Activated naive CD8-positive, alpha-beta T cell treated with anti-CD3 and anti-CD28 coated beads, Interleukin-2, amount 50 U/mL, for 24 hours (primary cell): ENCODE results near the gene ZGPAT.

Source experiments
- ATAC-seq: fragments of 150-1000 bp; cut with Tn5 transposase; one replicate; pipeline ENCODE4 v1.10.0; 2021
- DNase-seq: peaks from one replicate; pipeline ENCODE4 v3.0.0; 2021
- H3K27ac Mint-ChIP-seq: one replicate; pipeline ENCODE4 v1.8.0; 2021; ENCODE audit warnings: mild to moderate bottlenecking, mixed read lengths
- H3K27me3 Mint-ChIP-seq: one replicate; pipeline ENCODE4 v1.8.0; 2021; ENCODE audit warnings: mixed read lengths
- H3K36me3 Mint-ChIP-seq: one replicate; pipeline ENCODE4 v1.8.0; 2021; ENCODE audit warnings: low read depth, mixed read lengths
- H3K4me1 Mint-ChIP-seq: one replicate; pipeline ENCODE4 v1.8.0; 2021; ENCODE audit warnings: mixed read lengths
- H3K4me3 Mint-ChIP-seq: one replicate; pipeline ENCODE4 v1.8.0; 2021; ENCODE audit warnings: mild to moderate bottlenecking, moderate library complexity, mixed read lengths
- H3K9me3 Mint-ChIP-seq: one replicate; pipeline ENCODE4 v1.8.0; 2021; ENCODE audit warnings: mixed read lengths

ZGPAT gene

DNA sequence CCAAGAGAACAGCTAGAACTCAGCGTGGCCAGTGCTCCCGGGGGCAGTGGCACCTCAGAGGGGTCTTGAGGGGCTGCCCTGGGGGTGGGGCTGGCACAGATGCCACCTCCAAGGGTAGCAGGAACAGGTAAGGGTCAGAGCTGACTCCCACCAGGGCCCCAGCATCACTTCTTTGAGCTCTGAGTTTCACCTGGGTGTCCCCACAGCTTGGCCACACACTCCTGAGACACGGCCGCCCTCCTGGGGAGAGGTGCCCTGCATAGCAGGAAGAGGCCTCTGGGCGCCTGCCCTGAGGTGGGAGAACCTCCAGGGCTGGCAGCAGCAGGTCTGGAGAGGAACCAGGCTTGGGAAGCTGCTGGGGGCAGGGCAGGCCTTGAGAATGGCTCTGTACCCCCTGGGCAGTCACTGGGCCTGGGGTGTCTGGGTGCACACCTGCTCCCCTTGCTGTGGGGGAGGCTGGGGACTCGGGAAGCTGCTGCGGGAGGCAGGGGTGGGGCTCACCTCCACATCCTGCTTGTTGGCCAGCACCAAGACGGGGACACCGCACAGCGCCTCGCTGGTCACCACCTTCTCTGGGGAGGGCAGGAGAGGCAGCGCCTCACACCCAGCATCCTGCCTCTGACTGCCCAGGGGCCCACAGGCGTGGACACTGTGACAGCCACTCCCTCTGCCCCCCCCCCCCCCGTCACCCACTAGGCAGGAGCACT is 6.4 kb upstream of the ZGPAT start:
- no peak for ATAC-seq
- no peak for DNase-seq
- Mint-ChIP-seq H3K9me3 (no peaks in the 10 kb centered on the region), H3K36me3 (peaks cover 12% of the 10 kb centered on the region), H3K4me1 (peaks cover 35% of the 10 kb centered on the region), H3K27ac (no peak overlapping the region), H3K4me3 (no peak overlapping the region), H3K27me3 (no peaks in the 10 kb centered on the region)

DNA sequence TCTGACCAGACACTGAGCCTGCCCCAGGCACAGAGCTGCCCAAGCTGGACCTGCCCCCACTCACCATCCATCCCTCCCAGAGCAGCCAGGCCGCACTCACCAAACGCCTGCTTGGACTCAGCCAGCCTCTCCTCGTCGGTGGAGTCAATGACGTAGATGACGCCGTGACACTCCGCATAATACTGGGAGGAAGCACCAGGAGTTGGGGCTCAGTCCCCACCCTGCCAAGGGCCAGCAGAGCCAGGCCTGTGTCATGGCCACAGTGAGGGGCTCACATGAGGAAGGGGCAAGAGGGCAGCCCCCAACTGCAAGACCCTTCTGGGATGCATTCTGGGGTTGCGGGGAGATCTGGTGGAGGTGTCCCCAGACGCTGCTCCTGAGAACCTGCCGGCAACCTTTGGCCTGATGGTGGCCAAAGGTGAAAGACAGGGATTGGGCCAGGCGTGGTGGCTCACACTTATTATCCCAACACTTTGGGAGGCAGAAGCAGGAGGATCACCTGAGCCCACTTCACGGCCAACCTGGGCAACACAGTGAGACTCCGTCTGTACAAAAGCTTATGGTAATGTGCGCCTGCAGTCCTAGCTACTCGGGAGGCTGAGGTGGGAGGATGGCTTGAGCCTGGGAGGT is 5.7 kb upstream of the ZGPAT start:
- Mint-ChIP-seq H3K36me3 (peaks cover 16% of the 10 kb centered on the region), H3K27me3 (no peaks in the 10 kb centered on the region), H3K27ac (no peak overlapping the region), H3K4me3 (no peak overlapping the region), H3K4me1 (peaks cover 38% of the 10 kb centered on the region), H3K9me3 (no peaks in the 10 kb centered on the region)
- ATAC-seq, result no peak
- DNase-seq, result no peak

DNA sequence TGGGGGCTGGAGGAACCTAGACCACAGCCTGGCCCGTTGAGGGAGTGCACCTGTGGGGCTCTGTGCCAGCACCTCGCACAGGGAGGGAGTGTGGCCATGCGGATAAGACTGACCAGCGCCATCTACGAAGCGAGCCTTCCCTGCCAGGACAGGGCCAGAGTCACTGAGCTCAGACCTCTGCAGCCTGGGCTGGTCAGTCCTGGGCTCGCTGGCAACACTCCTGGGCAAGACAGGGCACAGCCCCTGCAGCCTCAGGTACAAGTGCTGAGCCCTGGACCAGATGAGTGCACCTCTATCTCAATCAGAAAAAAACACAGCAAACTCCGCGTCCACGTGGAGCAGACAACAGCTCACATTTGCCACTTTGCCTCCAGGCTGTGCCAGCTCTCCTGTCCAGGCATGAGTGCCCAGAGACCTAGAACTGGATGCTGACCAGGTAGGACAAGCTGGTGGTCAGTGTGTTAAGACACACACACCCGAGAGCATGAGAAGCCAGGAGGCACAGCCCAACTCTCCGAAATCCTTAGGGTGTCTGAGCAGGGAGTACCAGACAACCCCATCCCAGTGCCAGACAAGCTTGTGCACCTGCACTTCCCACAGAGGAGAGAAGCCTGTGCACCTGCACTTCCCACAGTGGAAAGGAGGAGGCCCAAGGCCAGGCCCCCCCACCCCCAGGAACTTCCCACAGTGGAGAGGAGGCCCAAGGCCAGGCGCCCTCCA is 4.9 kb upstream of the ZGPAT start:
- peaks cover 32% of the 10 kb centered on the region for H3K4me1 Mint-ChIP-seq
- peaks cover 16% of the 10 kb centered on the region for H3K36me3 Mint-ChIP-seq
- DNase-seq (no peak), ATAC-seq (no peak)
- H3K27ac Mint-ChIP-seq, result no peak overlapping the region
- no peaks in the 10 kb centered on the region for H3K9me3 Mint-ChIP-seq
- H3K27me3 Mint-ChIP-seq, result no peaks in the 10 kb centered on the region
- no peak overlapping the region for H3K4me3 Mint-ChIP-seq

DNA sequence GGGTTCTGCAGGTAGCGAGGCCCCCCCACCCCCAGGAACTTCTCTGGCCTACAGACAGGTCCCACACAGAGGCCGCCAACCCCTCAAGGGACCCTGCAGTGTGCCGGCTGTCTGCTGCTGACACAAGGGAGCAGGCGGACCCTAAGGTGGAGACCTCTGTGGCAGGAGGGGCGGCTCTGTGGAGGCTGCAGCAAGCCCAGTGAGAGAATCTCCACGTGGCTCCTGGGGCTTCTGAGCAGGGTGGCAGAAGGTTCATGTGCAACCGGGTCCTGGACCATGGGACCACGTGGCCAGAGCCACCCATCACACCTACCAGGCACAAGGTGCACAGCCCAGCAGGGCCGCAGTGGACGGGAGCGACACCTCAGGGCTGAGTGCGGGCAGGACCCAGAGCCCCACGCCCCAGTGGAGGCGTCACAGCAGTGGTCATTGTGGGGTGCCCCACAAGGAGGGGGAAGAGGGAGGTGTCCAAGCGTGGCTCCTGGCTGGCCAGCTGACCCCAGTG is 4.3 kb upstream of the ZGPAT start:
- ATAC-seq (no peak), DNase-seq (no peak)
- H3K27me3 Mint-ChIP-seq, result no peaks in the 10 kb centered on the region
- no peak overlapping the region for H3K4me3 Mint-ChIP-seq
- H3K4me1 Mint-ChIP-seq, result peaks cover 29% of the 10 kb centered on the region
- H3K27ac Mint-ChIP-seq, result no peak overlapping the region
- H3K9me3 Mint-ChIP-seq, result no peaks in the 10 kb centered on the region
- peaks cover 16% of the 10 kb centered on the region for H3K36me3 Mint-ChIP-seq

DNA sequence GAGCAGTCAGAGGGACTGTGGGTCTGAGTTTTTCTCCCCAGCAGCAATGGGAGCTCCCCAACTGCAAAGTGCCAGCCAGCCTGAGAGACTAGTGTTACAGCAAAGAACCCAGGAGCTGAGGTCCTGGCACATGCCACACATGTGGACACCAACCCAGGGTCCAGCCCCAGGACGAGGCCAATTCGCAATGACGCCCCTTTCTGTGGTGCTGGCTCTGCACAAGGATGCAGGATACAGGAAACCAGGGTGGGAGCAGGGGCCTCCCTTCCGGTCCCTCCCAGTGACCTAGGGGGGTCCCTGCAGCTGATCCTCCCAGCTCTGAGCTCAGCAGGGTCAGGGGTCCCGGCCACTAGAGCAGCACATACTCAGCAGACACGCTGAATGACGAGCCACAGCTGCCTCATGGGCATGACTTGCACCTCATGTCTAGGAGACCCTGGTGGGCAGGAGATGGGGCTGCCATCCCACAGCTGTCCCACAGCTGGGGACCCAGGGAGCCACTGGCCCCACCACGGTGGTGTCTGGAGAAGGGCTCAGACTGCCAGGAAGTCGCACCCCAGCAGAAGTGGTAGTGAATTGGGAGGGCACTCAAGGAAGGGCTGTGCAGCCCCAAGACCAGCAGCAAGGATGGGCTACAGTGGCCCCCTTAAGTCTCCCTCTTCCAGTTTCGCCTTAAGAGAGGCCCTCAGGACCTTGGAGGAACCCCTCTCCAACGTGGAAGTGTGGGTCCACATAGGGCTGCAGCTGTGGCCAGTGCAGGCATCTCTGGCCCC is 3.7 kb upstream of the ZGPAT start:
- Mint-ChIP-seq H3K36me3 (peaks cover 20% of the 10 kb centered on the region), H3K9me3 (no peaks in the 10 kb centered on the region), H3K4me1 (peaks cover 29% of the 10 kb centered on the region), H3K4me3 (no peak overlapping the region), H3K27ac (no peak overlapping the region), H3K27me3 (no peaks in the 10 kb centered on the region)
- ATAC-seq, result no peak
- DNase-seq, result no peak

DNA sequence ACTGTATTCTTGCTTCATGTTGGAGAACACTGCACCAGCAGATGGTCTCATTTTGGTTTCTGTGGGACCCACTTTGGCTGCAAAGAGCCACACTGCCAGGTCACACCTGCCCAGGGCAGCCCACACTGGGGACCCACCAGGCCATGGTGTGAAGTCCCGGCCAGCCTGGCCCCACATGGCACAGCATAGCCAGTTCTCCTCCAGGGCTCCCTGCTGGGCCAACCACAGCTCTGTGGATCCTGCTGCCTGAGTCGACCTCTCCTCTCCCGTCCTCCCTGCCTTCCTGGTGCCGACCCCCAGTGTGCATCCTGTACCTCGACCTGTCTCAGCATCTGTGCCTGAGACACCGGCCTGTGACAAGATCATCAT is 3.1 kb upstream of the ZGPAT start:
- no peak for DNase-seq
- Mint-ChIP-seq H3K36me3 (peaks cover 20% of the 10 kb centered on the region), H3K4me1 (peaks cover 28% of the 10 kb centered on the region), H3K9me3 (no peaks in the 10 kb centered on the region), H3K27ac (no peak overlapping the region), H3K4me3 (no peak overlapping the region), H3K27me3 (no peaks in the 10 kb centered on the region)
- no peak for ATAC-seq

DNA sequence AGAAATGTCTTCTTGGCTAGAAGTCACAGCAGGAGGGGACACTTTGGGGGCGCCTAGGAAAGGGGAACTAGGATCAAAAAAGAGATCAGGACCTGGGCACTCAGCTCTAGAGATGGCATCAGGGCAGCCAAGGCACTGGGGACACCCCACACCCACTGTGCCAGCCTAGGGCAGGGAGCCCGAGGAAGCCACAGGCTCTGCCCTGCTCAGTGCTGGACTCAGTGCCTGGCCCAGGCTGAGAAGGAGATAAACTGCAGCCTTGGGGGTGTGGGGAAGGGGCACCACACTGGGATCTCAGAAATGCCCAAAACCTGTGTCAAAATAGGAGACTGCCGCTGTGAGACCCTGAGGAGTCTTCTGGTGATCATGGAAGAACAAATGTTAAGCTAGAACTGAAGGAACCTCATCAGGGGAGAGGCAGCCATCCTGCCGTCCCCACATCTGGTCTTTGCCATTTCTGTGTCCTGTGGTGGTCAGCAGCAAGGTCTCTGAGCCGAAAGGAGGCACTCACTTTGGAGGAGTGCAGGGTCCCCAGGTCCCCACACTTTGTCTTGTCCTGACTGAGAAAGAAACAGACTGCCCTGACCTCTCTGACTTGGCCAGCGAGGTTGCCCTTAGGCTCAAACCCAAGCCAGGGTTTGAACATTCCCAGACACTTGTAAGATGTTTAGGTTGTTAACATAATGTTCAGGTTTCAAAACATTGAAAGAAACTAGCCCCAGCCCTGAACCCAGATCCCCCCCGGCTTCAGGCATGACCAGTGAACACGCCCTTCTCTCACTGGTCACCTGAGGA is 2.4 kb upstream of the ZGPAT start:
- Mint-ChIP-seq H3K27ac (peak overlapping the region; percentile 64), H3K36me3 (peaks cover 21% of the 10 kb centered on the region), H3K4me3 (peak overlapping the region; percentile 89), H3K27me3 (no peaks in the 10 kb centered on the region), H3K9me3 (no peaks in the 10 kb centered on the region), H3K4me1 (peaks cover 31% of the 10 kb centered on the region)
- no peak for ATAC-seq
- no peak for DNase-seq

DNA sequence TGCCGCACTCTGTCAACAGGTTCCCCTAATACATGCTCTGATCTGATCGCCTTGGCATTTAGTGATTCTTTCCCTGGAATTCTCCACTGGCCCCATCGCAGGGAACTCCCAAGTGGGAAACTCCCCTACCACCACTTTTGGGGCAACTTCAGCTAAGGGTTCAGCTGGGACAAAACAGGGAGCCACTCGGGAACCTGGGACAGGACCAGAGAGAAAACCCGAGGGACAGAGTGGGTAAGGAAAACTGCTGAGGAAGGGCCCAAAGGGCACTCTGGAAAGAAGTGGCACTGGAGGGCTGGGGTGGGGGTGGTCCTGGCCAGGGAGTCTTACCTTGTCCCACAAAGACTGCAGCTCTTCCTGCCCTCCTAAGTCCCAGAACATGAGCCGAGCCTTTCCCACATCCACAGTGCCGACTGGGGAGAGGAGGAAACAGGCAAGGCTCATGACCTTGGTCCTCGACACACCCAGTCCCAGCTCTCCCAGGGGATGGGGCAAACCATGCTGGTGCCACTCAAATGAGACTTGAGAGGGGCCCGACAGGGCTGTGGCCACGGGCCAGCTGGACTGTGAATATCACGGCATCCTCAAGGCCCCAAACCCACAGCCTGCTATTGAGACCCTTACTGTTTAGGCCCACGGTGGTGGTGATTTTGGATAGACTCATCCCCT is 1.7 kb upstream of the ZGPAT start:
- peak overlapping the region; percentile 89 for H3K4me3 Mint-ChIP-seq
- H3K4me1 Mint-ChIP-seq, result peaks cover 36% of the 10 kb centered on the region
- H3K9me3 Mint-ChIP-seq, result no peaks in the 10 kb centered on the region
- ATAC-seq (no peak), DNase-seq (no peak)
- H3K27ac Mint-ChIP-seq, result peak overlapping the region; percentile 85
- H3K36me3 Mint-ChIP-seq, result peaks cover 28% of the 10 kb centered on the region
- H3K27me3 Mint-ChIP-seq, result no peaks in the 10 kb centered on the region

DNA sequence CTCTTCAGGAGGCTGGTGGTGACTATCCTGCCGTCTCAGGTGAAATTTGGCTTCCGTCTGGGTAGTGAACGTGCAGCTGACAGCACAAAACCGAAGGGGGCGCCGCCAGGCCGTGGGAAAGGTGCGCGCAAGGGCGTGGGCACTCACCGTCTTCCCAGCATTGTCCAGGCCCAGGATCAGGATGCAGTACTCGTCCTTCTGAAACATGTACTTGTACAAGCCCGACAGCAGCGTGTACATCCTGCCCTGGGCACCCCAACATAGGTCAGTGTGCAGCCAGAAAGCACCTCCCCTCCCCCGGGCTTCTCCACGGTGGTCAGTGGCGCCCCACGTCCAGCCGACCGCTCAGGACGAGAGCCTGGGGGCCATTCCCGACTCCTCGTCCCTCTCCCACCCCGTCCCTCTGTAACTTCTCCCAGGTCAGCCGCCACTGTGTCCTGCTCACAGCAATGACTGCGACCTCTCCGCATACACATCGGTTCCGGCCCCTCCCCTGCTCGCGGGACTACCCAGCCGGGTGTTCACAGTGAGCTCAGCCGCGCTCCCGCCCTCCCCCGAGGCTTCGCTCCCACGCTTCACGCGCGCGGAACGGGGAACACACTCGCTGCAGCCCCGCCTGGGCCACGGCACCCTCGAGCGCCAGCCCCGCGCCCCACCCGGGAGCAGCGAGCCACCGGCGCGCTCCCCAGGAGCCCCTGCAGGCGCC is 834 bp upstream of the ZGPAT start:
- ATAC-seq, result peak; percentile 53
- peaks cover 41% of the 10 kb centered on the region for H3K4me1 Mint-ChIP-seq
- peak overlapping the region; percentile 89 for H3K4me3 Mint-ChIP-seq
- peaks cover 33% of the 10 kb centered on the region for H3K36me3 Mint-ChIP-seq
- no peaks in the 10 kb centered on the region for H3K27me3 Mint-ChIP-seq
- peak; percentile 67 for DNase-seq
- no peaks in the 10 kb centered on the region for H3K9me3 Mint-ChIP-seq
- H3K27ac Mint-ChIP-seq, result peak overlapping the region; percentile 85

DNA sequence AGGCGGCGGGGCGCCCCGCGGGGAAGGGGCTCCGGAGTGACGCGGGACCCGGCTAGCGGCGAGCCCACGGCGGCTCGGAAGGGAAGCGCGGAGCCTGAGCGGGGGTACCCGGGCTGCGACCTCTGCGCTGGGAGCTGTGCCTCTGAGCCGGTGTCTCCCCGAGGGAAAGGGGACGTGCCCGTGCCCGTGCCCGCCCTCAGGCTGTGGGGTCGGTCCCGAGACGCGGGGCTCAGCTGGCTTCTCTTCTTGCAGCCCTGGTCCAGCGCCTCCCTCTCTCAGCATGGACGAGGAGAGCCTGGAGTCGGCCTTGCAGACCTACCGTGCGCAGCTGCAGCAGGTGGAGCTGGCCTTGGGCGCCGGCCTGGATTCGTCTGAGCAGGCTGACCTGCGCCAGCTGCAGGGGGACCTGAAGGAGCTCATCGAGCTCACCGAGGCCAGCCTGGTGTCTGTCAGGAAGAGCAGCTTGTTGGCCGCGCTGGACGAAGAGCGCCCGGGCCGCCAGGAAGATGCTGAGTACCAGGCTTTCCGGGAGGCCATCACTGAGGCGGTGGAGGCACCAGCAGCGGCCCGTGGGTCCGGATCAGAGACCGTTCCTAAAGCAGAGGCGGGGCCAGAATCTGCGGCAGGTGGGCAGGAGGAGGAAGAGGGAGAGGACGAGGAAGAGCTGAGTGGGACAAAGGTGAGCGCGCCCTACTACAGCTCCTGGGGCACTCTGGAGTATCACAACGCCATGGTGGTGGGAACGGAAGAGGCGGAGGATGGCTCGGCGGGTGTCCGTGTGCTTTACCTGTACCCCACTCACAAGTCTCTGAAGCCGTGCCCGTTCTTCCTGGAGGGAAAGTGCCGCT is 686 bp downstream of the ZGPAT start:
- peak; percentile 4 for ATAC-seq
- Mint-ChIP-seq H3K4me1 (peaks cover 49% of the 10 kb centered on the region), H3K27me3 (no peaks in the 10 kb centered on the region), H3K36me3 (peaks cover 42% of the 10 kb centered on the region), H3K9me3 (no peaks in the 10 kb centered on the region), H3K4me3 (peak overlapping the region; percentile 81), H3K27ac (peak overlapping the region; percentile 31)
- DNase-seq, result no peak

DNA sequence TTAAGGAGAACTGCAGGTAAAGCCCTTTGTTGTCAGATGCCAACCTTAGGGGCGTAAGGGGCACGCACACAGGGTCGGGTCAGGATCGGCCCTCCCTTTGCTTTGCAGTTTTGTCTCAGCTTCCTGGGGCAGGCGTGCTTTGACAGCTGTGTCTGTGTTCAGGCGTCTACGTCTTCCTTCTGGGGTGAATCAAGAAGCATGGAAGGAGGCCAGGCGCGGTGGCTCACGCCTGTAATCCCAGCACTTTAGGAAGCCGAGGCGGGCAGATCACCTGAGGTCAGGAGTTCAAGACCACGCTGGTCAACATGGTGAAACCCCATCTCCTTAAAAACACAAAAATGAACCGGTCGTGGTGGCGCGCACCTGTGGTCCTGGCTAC is 1.3 kb downstream of the ZGPAT start:
- ATAC-seq (no peak), DNase-seq (no peak)
- Mint-ChIP-seq H3K9me3 (no peaks in the 10 kb centered on the region), H3K4me1 (peaks cover 52% of the 10 kb centered on the region), H3K27me3 (no peaks in the 10 kb centered on the region), H3K4me3 (peak overlapping the region; percentile 81), H3K36me3 (peaks cover 40% of the 10 kb centered on the region), H3K27ac (peak overlapping the region; percentile 31)

DNA sequence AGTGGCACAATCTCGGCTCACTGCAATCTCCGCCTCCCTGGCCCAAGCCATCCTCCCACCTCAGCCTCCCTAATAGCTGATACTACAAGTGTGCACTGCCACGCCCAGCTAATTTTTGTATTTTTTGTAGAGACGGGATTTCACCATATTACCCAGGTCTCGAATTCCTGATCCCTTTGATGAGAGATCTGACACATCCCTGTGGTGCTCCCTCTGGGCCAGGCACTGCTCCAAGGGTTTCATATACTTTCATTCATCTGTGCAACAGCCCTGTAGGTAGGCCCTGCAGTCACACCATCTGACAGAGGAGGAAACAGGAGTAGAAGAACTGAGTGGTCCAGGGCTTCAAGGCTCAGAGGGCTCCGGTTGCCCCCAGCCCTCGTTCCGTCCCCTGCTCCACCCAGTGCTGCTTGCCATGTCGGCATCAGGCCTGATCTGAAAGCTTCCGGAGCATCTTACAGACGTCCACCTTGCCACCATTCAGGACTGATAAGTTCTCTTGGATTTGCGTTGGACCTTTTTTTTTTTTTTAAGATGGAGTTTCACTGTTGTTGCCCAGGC is 3.3 kb downstream of the ZGPAT start:
- Mint-ChIP-seq H3K27ac (no peak overlapping the region), H3K4me3 (no peak overlapping the region), H3K36me3 (peaks cover 51% of the 10 kb centered on the region), H3K27me3 (no peaks in the 10 kb centered on the region), H3K9me3 (peaks cover 4% of the 10 kb centered on the region), H3K4me1 (peaks cover 55% of the 10 kb centered on the region)
- ATAC-seq (no peak), DNase-seq (no peak)
